ENCODE data around the gene GPATCH11.

- TF ChIP-seq SMC3 (IDR thresholded peaks at IDR 0.05; ENCODE audit: low read depth, low read length) (no peak), CTCF (conservative IDR thresholded peaks at IDR 0.05; ENCODE audit: low read depth, low read length) (no peak), RFX5 (IDR thresholded peaks at IDR 0.05; ENCODE audit: low read depth, low read length) (no peak), POLR2A (IDR thresholded peaks at IDR 0.05; ENCODE audit: low read depth, low read length) (no peak), BHLHE40 (IDR thresholded peaks at IDR 0.05; ENCODE audit: low read depth, low read length) (no peak), MXI1 (IDR thresholded peaks at IDR 0.05; ENCODE audit: borderline replicate concordance, low read depth, low read length) (no peak), CHD1 (IDR thresholded peaks at IDR 0.05; ENCODE audit: low read depth, low read length) (no peak), FOS (IDR thresholded peaks at IDR 0.05; ENCODE audit: low read depth, low read length) (no peak), CEBPB (IDR thresholded peaks at IDR 0.05; ENCODE audit: low read depth, low read length) (no peak), RAD21 (IDR thresholded peaks at IDR 0.05; ENCODE audit: low read length) (no peak)
These were observed 31.6 kb upstream of the GPATCH11 start for GRCh38 chr2:37052600-37053332.

Data from IMR-90 (cell line).